ENCODE measurements around the gene FZD10.

FZD10 gene

DNA sequence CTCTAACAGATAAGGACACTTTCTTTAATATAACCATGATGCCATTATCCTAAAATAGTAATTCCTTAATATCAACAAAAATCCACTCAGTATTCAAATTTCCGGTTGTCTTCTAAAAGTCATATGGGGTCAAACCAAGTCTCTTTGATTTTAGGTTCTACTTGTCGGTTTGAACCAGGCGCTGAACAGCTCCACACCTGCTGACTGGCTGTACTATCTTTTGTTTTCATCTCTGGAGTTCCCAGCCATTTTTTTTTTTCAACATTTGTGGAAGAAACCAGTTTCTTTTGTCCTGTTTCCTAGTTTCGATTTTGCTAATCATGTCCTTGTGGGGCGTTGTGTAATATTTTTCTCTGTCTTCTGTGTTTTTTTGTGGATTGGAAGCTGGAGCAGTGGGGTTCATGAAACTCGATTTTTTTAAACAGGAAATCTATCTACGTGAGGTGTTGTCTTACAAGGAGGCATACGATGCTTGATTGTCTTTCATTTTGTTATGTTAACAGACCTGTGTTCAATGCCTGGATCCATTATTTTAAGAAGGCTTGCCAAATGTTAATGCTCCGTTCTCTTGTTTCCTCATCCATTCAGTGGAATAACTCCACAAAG lies 50.2 kb downstream of the FZD10 start:
- no peak for DNase-seq (ENCODE audit: low spot score)

DNA sequence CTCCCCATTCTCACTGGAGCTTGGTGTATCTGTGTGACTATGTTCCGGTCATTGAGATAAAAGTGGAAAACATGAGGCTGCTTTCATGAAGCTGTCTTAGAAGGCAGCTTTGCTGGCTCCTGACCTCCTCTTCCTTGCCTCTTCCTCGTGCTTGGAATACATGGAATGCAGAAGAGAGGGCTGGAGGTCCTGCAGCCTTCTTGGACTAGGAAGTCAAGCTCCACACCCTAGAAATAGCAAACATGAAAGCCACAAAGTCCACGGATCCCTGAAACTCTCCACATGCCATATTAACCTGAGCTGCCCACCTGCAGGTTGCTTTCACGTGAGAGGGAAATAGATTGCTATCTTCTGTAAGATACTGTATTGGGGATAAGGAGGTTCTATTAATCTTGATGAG lies 51.0 kb downstream of the FZD10 start:
- DNase-seq (ENCODE audit: low spot score): no peak

DNA sequence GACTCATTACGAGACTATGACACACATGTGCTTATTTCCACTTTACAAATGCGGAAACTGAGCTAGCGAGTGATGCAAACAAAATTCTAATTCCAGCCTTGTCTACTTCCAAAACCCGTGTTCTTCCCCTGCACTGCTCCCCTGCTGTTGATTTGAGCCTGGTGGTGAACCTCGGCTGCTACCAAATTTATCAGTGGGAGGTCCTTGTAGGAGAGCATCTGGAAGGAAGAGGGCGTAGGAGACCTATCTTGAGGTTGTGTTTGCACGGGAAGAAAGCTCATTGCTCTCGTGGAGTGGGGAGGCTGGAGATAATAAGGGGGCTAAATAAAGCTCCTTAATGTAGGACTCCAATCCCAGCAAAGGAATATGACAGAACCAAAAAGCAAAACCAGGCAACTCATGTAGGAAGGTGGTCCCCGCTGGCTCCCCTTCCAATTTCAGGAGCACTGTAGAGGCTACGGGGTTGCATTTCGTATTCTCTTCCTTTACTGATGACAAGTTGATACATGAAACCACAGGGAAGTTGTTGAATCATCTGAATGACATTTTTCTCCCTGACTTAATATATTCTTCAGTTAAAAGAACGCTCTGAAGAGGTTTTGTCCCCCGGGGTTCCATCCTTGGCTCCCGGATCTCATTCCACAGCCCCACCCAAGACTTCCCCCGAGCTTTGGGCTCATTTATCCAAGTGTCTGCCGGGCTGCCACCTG lies 52.6 kb downstream of the FZD10 start:
- DNase-seq (ENCODE audit: low spot score): no peak

Data from cerebellar cortex (tissue), 1 donor.